ENCODE data around the gene ANKRD55. TPM values are rescaled to one million over a fixed set of nuclear protein-coding genes. Genes with fewer than 3 reads are reported as not detected.

ANKRD55 gene
- total RNA-seq, 1 experiment from 2014 or later = not detected

GRCh38 chr5:56066931-56067450 lies 166.1 kb downstream of the ANKRD55 start:
- DNase-seq (ENCODE audit: low read depth in 1 of 2, low spot score in 2 of 2) = no peak
- H3K4me3 ChIP-seq = no peak overlapping the region
- H3K27me3 ChIP-seq (replicated peaks) = no peaks in the 10 kb centered on the region
- H3K9me3 ChIP-seq (replicated peaks) = no peaks in the 10 kb centered on the region
- H3K4me1 ChIP-seq (replicated peaks) = peaks cover 3% of the 10 kb centered on the region; the same call in 1 of the 2 replicates
- H3K36me3 ChIP-seq = no peaks in the 10 kb centered on the region
- H3K27ac ChIP-seq = no peak overlapping the region

GRCh38 chr5:56064984-56065383 lies 168.1 kb downstream of the ANKRD55 start:
- Histone ChIP-seq H3K9me3 (replicated peaks) (no peaks in the 10 kb centered on the region), H3K4me1 (replicated peaks) (peaks cover 1% of the 10 kb centered on the region; the same call in 1 of the 2 replicates), H3K36me3 (no peaks in the 10 kb centered on the region), H3K27ac (no peak overlapping the region), H3K27me3 (replicated peaks) (no peaks in the 10 kb centered on the region), H3K4me3 (no peak overlapping the region)
- no peak for DNase-seq (ENCODE audit: low read depth in 1 of 2, low spot score in 2 of 2)

DNA sequence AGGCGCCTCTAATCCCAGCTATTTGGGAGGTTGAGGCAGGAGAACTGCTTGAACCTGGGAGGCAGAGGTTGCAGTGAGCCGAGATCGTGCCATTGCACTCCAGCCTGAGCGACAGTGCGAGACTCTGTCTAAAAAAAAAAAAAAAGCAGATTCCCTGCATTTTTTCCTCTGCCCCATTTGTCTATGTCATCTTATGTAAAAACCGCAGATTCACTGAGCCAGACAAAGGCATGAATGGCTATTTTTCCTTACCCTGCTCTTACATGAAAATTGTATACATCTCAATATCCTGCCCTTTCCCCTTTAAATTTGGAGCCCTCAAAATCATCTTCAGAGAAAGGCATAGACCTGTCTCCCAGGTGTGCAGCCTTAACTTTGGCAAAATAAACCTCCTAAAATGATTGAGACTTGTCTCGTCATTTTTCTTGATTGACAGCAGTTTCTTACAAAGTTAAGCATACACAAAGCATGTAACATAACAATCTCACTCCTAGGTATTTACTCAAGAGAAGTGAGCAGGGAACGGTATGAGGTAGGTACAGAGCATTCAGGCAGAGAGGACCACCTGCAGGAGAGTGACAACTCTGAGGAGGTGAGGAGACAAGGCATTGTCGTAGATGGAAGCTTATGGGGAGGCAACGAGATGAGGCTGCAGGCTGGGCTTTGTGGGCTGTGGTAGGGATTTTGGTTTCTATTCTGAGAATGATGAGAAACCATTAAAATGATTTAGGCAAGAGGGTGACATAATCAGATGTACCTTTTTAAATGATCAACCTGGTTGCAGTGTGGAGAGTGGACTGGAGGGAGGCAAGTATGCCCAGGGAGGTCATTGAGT lies 172.6 kb downstream of the ANKRD55 start:
- H3K27me3 ChIP-seq (replicated peaks) = no peaks in the 10 kb centered on the region
- no peak for DNase-seq (ENCODE audit: low read depth in 1 of 2, low spot score in 2 of 2)
- H3K36me3 ChIP-seq = no peaks in the 10 kb centered on the region
- no peak overlapping the region for H3K4me3 ChIP-seq
- no peak overlapping the region for H3K27ac ChIP-seq
- H3K4me1 ChIP-seq (replicated peaks) = peaks cover 20% of the 10 kb centered on the region
- no peaks in the 10 kb centered on the region for H3K9me3 ChIP-seq (replicated peaks)

DNA sequence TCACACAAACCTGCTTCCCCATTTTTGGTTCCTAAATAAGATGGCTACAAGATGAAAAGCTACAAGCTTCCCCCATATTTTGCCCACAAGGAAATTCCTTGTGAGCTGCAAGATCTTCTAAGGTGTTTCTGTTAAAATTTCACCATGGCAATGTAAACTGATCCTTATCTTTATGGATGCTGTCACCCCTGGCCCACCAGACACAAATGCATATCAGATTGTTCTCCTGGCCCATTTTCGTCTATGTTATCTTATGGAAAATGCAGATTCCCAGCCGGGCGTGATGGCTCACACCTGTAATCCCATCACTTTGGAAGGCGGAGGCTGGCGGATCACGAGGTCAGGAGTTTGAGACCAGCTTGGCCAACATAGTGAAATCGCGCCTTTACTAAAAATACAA lies 173.3 kb downstream of the ANKRD55 start:
- Histone ChIP-seq H3K36me3 (no peaks in the 10 kb centered on the region), H3K4me1 (replicated peaks) (peaks cover 20% of the 10 kb centered on the region), H3K9me3 (replicated peaks) (no peaks in the 10 kb centered on the region), H3K27me3 (replicated peaks) (no peaks in the 10 kb centered on the region), H3K4me3 (no peak overlapping the region), H3K27ac (no peak overlapping the region)
- no peak for DNase-seq (ENCODE audit: low read depth in 1 of 2, low spot score in 2 of 2)

DNA sequence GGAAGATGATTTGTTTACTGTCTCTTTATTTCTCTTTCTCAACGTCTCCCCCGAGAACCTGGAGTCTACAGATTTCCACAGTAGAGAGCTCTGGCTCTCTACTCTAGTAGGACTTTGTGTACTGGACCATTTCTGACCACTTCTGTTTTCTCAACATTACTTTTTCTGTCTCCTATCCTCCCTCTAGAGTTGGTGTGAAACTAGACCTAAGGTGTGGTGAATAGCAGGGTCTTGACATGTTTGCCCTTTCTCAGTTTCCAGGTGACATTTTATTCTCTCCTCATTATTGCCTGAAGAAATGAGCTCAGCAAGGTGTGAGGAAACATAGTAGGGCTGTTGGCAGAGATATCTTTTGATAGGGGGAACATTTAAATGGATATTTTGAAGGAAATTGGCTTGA lies 176.3 kb downstream of the ANKRD55 start:
- Histone ChIP-seq H3K27me3 (replicated peaks) (no peaks in the 10 kb centered on the region), H3K4me3 (no peak overlapping the region), H3K9me3 (replicated peaks) (no peaks in the 10 kb centered on the region), H3K36me3 (no peaks in the 10 kb centered on the region), H3K4me1 (replicated peaks) (peaks cover 20% of the 10 kb centered on the region), H3K27ac (no peak overlapping the region)
- no peak for DNase-seq (ENCODE audit: low read depth in 1 of 2, low spot score in 2 of 2)

- Histone ChIP-seq H3K27me3 (replicated peaks) (no peaks in the 10 kb centered on the region), H3K27ac (no peak overlapping the region), H3K9me3 (replicated peaks) (no peaks in the 10 kb centered on the region), H3K36me3 (no peaks in the 10 kb centered on the region), H3K4me1 (replicated peaks) (peaks cover 20% of the 10 kb centered on the region), H3K4me3 (no peak overlapping the region)
- no peak for DNase-seq (ENCODE audit: low read depth in 1 of 2, low spot score in 2 of 2)
Measured at GRCh38 chr5:56055859-56056258, 177.3 kb downstream of the ANKRD55 start.

DNA sequence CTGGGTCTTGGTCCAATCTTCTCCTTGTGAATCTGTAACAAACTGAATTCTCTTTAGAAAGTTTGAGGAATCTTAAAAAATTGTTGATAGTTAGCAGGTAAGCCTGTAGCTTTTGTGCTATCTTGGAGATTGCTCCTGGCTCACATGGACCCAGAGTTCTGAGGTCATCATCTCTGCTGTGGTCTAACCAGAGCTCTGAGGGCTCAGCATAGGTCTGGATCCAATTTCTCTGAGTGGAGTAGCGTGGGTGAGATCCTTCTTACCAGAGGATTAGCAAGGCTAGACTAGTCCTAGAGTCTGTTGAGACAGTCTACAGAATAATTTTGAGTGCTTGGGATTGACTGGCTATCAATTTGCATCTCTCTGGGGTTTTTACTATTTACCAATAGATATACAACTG lies 177.8 kb downstream of the ANKRD55 start:
- no peaks in the 10 kb centered on the region for H3K36me3 ChIP-seq
- no peak for DNase-seq (ENCODE audit: low read depth in 1 of 2, low spot score in 2 of 2)
- H3K27me3 ChIP-seq (replicated peaks) = no peaks in the 10 kb centered on the region
- H3K4me1 ChIP-seq (replicated peaks) = peaks cover 20% of the 10 kb centered on the region
- H3K4me3 ChIP-seq = no peak overlapping the region
- H3K27ac ChIP-seq = no peak overlapping the region
- no peaks in the 10 kb centered on the region for H3K9me3 ChIP-seq (replicated peaks)

- no peak for DNase-seq (ENCODE audit: low read depth in 1 of 2, low spot score in 2 of 2)
- Histone ChIP-seq H3K4me1 (replicated peaks) (peaks cover 17% of the 10 kb centered on the region), H3K27ac (no peak overlapping the region), H3K4me3 (no peak overlapping the region), H3K27me3 (replicated peaks) (no peaks in the 10 kb centered on the region), H3K36me3 (no peaks in the 10 kb centered on the region), H3K9me3 (replicated peaks) (no peaks in the 10 kb centered on the region)
Measured at GRCh38 chr5:56054666-56055065, 178.5 kb downstream of the ANKRD55 start.

GRCh38 chr5:56053363-56053762 lies 179.8 kb downstream of the ANKRD55 start:
- H3K4me3 ChIP-seq = no peak overlapping the region

DNA sequence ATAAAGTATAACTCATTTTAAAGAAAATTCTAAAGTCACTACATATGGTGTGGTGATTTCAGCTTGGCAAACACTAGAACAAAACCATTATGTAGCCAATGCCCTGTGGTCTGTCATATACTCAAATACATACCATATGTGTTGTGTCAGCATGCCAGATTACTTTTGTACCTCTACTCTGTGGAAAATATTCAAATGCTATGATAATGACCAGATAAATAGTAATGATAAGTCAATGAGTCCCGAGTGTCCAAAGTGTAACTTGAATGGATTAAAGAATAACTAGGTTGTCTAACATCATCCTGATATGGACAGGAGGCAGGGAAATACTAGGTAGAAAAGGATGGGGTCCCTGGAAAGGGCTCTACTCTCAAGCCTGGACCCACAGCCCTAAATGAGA lies 180.4 kb downstream of the ANKRD55 start:
- no peaks in the 10 kb centered on the region for H3K9me3 ChIP-seq (replicated peaks)
- DNase-seq (ENCODE audit: low read depth in 1 of 2, low spot score in 2 of 2) = no peak
- H3K27ac ChIP-seq = no peak overlapping the region

More at GRCh38 chr5:56053363-56053762, 179.8 kb downstream of the ANKRD55 start:
- no peak overlapping the region for H3K27ac ChIP-seq
- H3K36me3 ChIP-seq = no peaks in the 10 kb centered on the region
- H3K9me3 ChIP-seq (replicated peaks) = no peaks in the 10 kb centered on the region
- no peaks in the 10 kb centered on the region for H3K27me3 ChIP-seq (replicated peaks)
- DNase-seq (ENCODE audit: low read depth in 1 of 2, low spot score in 2 of 2) = no peak
- peaks cover 8% of the 10 kb centered on the region for H3K4me1 ChIP-seq (replicated peaks)

GRCh38 chr5:56050551-56051255 lies 182.4 kb downstream of the ANKRD55 start:
- H3K9me3 ChIP-seq (replicated peaks) = no peaks in the 10 kb centered on the region
- H3K27me3 ChIP-seq (replicated peaks) = no peaks in the 10 kb centered on the region
- H3K27ac ChIP-seq = no peak overlapping the region
- H3K4me1 ChIP-seq (replicated peaks) = no peaks in the 10 kb centered on the region
- no peak overlapping the region for H3K4me3 ChIP-seq
- H3K36me3 ChIP-seq = no peaks in the 10 kb centered on the region
- DNase-seq (ENCODE audit: low read depth in 1 of 2, low spot score in 2 of 2) = no peak

More for the DNA sequence above, 180.4 kb downstream of the ANKRD55 start:
- Histone ChIP-seq H3K4me1 (replicated peaks) (peaks cover 2% of the 10 kb centered on the region), H3K36me3 (no peaks in the 10 kb centered on the region), H3K27me3 (replicated peaks) (no peaks in the 10 kb centered on the region), H3K4me3 (no peak overlapping the region)
